GM18519 (cell line): Measurements from ENCODE around the gene GATB.
"Not testable (repeated sequence)": the region's sequence is repeated elsewhere in the genome, so short reads cannot be mapped to it uniquely, and the experiment has no call there.

Experiments used
- ATAC-seq: cut with Tn5 transposase; IDR thresholded peaks from one replicate; pipeline ENCODE4 v1.9.1; 2021; ENCODE audit warnings: mild to moderate bottlenecking, moderate library complexity; ENCODE audit not compliant: unreplicated experiment, low FRiP score

GATB gene

DNA sequence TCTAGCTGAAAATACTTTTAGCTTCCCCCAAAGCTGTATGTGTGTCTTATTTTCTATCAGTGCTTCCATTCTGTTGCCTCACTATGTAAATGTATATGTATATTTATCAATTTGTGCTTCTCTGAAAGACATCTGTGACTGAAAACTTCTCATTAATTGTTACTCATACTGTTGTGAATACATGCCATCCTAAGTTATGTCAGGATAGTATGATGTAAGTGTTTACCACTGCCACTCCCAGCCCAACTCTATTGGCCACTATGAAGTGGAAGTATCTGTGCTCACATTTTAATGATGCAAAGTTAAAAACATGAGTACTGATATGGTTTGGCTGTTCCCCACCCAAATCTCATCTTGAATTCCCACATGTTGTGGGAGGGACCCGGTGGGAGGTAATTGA lies 24.4 kb downstream of the GATB start:
- ATAC-seq: no peak

DNA sequence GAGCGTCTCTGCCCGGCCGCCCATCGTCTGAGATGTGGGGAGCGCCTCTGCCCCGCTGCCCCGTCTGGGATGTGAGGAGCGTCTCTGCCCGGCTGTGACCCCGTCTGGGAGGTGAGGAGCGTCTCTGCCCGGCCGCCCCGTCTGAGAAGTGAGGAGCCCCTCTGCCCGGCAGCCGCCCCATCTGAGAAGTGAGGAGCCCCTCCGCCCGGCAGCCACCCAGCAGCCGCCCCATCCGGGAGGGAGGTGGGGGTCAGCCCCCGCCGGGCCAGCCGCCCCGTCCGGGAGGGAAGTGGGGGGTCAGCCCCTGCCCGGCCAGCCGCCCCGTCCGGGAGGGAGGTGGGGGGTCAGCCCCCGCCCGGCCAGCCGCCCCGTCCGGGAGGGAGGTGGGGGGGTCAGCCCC lies 29.1 kb downstream of the GATB start:
- not testable (repeated sequence) for ATAC-seq

DNA sequence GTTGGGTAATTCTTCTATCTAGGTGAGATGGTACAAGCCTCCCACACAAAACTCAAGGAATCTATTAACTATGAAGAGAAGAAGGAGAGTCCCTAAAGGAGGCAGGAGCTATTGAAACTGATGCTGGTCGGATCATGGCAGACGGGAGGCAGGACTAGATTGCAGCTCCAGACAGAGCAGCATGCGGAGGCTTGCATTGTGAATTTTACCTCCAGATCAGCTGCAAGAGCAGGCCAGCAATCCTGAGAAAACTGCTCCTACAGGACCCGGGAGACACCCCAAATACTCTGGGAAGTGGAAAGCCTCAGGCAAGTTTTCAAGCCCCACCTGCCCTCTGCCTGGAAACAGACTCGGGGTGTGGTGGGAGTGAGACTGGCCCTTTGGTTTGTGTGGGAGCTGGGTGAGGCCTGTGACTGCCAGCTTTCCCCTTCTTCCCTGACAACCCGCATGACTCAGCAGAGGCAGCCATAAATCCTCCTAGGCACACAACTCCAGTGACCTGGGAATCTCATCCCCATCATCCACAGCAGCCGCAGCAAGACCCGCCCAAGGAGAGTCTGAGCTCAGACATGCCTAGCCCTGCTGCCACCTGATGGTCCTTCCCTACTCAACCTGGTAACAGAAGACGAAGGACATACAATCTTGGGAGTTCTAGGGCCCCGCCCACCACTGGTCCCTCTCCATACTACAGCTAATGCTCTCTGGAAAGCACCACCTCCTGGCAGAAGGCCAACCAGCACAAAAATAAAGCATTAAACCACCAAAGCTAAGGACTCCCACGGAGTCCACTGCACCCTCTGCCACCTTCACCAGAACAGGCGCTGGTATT lies 30.9 kb downstream of the GATB start:
- no peak for ATAC-seq

DNA sequence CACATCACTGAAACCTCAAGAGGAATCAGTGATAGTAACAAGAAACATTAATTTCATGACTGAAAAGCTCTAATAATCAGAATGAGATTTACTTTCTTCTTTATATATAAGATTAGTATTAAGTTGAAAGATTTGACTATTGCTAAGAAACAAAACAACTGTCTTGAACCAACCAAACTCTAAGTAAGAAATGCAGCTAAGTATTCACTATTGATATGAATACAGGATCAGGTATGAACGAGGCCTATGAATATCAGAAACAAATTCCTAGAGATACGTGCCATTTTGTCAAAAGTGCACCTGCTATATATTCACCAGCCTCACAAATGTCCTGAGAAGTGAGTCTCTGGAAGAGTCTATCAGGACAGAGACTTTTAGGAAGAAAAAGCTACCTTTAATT lies 32.1 kb downstream of the GATB start:
- no peak for ATAC-seq

DNA sequence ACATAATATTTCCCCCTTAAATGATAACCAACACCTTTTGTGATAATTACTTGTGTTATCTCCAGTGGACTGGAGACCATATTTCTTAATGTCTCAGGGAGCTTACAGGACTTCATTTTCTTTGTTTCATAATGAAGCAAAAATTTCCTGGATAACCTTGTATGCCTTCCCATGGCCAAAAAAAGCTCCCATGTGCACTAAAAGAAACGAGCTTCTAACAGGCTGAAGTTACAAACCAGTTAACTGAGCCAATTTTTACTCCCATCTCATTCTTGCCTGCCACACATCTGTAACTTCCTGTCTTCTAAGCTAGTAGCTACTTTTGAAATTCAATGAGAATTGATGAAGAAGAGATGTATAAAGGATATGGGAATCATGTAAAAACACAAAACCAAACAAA lies 32.8 kb downstream of the GATB start:
- no peak for ATAC-seq

DNA sequence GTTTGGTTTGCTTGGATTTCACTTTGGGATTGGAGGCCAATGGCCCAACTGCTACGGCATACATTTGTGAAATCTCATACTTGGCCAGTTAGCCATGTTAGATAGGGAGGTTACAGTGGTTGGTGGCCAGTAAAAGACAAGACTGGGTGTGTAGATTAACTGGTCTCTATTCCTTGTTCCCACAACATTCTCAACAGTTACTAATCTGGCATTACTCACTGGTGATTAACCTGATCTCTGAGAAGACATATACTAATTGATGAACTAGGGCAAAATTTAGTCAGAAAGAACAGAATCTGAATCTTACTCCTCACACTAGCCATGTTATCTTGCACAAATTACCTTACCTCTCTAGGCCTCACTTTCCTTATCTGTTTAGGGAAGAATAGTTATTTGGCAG lies 33.4 kb downstream of the GATB start:
- ATAC-seq: no peak

DNA sequence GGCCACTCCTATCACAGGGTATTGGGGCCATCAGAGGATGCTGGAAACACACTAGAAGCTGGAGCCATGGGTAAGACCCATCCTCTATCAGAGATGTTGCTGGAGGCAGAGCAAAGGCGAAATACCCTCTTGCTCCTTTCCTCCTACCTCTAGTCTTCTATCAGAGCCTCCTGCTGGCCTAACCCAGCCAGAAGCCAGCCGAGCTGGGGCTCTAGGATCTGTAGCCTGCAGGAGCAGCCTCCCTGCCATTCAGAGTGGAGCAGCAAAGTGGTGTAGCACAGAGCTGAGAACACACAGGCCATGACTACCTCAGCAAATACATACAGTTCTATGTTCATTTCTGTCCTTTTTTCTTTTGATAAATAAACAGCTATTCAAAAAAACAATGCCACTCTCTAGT lies 35.7 kb downstream of the GATB start:
- ATAC-seq: no peak

DNA sequence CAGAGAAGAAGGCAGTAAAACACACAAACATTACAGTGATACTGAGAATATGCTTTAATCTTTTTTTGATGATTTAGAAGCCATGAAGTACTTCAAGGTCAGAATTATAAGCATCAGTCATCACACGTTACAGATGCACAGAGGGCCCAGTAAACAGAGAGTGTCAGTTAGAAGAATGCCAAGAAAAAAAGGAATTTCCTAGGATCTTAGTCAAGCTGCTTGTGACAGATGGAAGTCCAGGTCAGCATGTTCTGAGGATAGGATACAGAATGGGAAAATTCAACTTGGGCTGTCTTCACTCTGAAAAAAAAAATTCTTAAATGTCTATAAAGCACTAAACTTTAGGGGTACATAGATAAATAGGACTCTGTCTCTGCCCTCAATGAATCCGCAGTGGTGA lies 38.9 kb downstream of the GATB start:
- no peak for ATAC-seq

DNA sequence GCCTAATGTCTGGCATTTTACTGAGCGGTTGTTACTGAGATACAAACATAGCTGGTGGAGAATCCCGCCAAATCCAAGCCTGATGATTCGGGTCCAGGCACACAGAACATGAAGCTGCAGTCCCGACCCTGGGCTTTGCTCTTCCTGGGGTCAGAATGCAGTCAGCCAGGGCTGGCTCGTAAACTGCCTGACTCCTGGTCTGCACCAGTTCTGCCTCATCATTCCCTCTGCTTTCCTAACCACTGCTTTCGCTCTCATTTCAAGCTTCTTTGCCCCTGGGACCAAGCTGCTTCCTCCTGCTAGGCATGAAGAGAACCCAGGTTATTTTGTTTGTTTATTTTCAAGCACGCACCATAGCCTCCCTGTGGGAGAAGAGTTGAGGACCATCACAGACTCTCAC lies 39.3 kb downstream of the GATB start:
- ATAC-seq: no peak

DNA sequence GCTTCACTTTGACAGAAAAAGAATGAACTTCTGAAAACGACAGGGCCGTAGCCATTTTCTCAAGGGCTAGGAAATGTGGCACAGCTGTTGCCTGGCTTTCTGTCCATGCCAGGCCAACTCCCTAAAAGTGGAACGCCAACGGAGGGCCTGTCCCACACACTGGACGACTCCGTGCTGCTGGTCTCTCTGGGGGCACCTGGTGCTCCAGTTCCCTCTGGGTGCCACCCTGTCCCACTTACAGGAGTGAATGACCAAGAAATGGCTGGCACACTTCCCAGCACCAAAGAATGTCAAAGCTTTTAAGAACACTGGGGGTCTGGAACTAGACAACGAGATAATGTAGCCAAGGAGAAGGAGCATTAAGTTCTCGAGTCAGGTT lies 40.9 kb downstream of the GATB start:
- no peak for ATAC-seq

DNA sequence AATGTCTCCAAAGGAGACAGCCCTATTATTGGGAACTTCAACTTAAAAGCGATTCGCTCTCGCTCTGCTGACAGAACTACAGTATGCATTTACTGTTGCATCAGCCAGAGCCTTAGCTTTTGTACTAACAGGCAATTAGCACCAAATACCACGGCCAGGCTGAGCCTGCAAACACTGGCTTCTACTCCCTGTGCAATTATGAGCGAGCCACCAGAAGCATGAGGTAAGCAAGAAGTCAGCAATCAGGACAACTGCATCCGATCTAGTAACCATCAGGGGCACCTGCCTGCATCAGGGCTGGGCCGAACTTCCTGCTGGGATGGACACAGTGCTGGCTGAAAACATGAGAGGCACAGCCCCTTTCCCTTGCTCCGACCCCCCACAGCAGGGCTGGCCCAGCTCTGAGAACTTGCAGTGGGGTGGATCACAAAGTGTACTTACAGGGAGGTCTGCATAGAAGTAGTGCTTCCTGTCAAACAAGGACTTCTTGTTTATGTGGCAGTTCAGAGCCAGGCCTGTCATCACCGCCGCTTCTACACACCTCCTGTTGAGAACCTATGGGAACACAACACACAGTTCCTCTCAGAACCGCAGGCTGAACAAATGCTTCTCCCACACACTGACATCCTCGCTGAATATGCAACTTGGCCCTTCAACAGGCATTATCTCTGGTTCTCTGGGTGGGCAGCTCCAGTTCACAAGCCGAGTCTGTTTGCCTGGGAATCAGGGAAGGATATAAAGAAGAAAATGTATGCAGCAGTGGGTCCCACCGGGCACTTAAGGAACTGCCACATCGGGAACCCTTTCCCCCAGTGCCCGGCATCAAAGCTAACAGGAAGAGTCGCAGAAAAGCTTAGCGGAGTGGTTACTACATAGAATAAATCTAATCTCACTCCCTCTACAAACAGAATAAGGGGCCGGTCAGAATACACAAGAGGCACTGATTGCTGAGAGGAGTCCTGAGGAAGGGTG lies 41.5 kb downstream of the GATB start:
- ATAC-seq: no peak

DNA sequence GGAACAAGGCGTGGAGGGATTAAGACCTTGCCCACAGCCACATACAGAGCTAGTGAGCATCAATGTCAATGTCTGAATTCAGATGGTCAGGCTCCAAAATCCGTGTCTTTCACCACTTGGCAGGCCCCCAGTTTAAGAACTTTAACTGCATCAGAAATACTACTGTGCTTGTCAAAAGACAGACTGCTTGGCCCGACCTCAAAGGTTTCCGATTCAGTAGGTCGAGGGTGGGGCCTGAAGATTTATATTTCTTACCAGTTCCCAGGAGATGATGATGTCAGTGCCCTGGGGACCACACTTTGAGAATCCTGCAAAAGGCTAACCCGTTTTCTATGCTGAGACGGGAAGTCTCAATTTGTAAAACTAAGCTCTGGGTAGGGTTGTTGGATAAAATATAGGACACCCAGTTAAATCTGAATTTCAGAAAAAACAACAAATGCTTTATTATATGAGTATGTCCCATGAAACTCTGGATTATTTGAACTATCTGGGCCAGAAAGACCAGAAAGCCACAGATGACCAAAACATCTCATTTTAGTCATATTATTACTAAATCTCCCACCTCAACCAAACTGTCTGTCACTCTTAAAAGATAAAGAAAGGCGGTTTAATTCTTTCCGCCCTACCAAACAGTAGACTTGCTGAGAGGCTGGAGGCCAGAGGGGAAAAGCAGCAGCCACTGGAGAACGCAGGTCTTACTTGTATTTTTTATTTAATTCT lies 42.7 kb downstream of the GATB start:
- ATAC-seq: no peak

DNA sequence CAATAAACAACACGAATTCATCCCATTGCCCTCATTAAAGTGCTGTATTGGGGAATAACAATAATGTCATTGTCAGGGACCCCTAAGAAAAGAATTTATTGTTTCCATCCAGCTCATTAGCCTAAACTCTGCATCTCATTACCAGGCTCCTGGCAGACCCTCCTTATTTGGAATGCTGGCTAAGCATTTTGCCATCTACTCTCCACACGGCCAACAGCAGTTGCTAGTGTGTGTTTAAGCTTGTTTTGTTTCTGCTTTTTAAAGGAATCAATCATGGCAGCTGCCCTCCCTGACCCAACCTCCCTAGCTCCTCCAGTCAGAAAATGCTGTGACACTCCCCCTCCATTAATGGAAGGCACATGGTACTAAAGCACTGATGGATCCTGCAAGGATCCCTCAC lies 43.5 kb downstream of the GATB start:
- no peak for ATAC-seq

DNA sequence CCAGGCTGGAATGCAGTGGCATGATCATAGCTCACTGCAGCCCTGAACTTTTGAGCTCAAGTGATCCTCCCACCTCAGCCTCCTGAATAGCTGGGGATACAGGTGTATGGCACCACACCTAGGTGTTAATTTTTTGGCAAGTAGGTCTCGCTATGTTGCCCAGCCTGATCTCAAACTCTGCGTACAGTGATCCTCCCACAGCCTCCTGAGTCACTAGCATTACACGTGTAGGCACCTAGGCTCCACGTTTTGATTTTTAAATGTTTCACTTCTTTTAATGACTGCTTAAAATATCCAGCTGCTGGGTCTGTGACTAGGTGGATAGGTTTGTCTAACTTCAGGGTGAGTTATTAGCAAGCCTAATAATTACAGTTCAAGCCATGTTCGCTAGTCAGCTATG lies 44.5 kb downstream of the GATB start:
- ATAC-seq: no peak

DNA sequence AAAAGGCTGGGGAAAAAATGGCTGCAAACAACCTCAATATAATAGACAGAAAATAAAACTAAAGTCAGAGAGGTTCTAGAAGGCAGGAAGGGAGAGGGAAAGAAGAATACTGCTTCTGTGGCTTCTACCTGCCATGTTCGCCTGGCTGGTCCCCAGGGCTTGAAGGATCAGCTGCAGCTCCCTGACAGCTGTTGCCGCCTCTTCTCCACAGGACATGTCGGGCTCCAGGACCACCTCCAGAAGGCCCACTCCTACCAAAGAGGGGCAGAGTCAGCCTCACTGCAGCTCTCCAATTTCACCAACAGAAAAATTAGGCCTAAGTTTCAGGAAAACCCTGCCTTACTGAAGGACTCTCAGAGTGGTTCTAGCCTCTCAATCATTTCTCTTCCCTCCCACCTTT lies 44.9 kb downstream of the GATB start:
- ATAC-seq: no peak

DNA sequence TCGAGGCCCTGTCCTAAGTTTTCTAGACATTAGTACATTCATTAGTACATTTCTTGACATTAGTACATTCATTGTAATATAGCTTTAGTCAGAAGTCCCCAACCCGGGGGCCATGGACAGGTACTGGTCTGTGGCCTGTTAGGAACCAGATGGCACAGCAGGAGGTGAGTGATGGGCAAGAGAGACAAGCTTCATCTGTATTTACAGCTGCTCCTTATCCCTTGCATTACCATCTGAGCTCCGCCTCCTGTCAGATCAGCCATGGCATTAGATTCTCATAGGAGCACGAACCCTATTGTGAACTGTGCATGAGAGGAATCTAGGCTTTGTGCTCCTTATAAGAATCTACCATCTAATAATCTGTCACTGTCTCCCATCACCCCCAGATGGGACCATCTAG lies 48.0 kb downstream of the GATB start:
- ATAC-seq: no peak

DNA sequence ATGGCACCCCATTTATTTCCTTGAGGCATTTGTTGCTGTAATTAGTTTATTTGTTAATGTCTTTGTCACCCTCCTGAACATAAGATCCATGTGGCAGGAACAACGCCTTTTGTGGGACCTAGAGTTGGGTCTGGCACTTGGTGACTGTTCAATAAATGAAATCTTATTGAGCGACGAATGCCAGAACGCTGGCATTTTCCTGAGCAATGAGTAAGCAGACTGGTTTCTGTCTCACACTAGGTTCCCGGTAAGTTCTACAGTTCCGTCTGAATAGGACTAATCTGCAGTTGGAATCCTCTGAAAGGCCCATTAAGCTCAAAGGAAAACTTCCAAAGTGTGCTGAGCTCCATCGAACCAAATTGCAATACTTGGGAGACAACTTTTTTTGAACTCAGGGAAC lies 49.2 kb downstream of the GATB start:
- no peak for ATAC-seq

DNA sequence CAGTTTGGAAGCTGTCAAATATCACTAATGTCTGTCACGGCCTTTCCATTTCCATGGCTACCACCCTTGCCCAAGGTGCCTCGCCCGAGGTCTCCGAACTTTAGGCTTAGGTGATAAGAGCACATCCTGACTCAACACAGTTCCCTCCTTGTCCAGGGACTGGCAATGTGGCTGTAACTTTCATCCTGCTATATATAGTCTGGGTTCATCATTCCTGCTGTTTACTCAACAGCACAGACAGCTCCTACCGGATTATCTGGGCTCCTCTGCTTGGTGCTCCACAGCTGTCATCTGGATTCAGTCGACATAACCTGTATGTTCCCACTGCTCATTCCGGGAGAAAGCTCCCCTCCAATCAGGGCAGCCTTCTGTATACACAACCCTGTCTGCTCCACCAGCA lies 51.2 kb downstream of the GATB start:
- no peak for ATAC-seq

DNA sequence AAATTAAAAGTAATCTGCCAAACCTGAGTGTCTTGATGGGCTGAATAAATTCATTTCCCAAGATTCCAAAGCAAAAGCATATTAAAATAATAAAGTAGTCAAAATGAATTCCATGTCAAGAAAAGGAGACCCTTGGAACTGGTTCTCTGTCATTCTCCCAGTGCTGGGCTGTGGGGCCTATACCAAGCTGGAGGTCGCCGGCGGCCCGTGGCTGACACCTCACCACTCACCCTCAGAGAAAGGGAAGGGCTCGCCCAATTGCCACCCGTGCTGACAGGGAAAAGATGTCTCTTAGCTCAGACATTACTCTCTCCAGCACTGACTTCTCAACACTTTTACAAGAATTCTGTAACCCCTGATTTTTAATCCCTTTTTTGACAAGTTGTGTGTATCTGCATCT lies 51.7 kb downstream of the GATB start:
- ATAC-seq: no peak

DNA sequence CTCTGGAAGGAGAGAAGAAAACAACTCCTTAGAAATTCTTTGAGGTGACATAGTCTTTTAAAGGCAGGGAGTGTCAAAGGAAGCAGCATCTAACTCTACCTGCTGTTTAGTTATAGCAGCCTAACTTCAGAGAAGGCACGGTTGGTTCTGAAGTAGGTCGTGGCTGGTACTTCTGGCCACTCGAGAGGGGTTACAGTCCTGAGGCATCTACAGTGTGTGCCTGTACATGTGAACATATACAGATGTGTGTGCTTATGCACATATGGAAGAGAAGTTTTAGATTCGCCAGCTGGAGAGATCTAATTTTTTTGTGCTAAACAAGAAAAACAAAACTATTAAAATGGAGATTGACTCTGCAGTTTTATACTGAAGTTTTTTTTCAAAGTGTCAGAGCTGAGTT lies 52.7 kb downstream of the GATB start:
- no peak for ATAC-seq

DNA sequence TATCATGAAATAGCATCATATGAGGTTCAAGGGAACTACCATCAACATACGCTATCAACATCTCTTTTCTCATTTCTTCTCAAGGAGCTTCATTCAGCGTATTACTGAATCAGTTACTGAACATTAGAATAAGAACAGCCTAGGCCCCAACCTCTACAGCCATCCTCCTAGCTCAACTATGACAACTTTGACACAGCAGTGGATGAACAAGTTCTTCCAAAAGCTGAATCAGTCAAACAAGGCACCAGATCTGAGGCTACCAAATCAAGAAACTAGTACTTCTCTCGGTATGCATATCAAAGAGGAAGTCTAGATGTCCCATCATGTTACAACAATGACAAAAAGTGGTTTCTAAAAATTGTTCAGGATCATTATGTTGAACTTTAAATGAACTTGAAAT lies 57.4 kb downstream of the GATB start:
- no peak for ATAC-seq
